GF-D8 (cell line): ENCODE results near the gene LMO7.

Source experiments
- DNase-seq: peaks from one replicate; lab custom pipeline; 2025; lab: John Stamatoyannopoulos, UW

LMO7 gene

GRCh38 chr13:75635828-75636435 lies at the start of gene LMO7:
TSS of gene LMO7 (plus strand) at chr13:75636330. CDS start at chr13:75636658, 328 bp downstream.
- DNase-seq: no peak

- peak; percentile 51 for DNase-seq
Measured at GRCh38 chr13:75587679-75588078, 48.5 kb upstream of the LMO7 start.

GRCh38 chr13:75596657-75597182 lies 39.4 kb upstream of the LMO7 start:
- no peak for DNase-seq

GRCh38 chr13:75600371-75600770 lies 35.8 kb upstream of the LMO7 start:
- DNase-seq: no peak

GRCh38 chr13:75603038-75603437 lies 33.1 kb upstream of the LMO7 start:
- no peak for DNase-seq

- no peak for DNase-seq
Measured at GRCh38 chr13:75607447-75607846, 28.7 kb upstream of the LMO7 start.

- DNase-seq: no peak
Measured at GRCh38 chr13:75610466-75610865, 25.7 kb upstream of the LMO7 start.

GRCh38 chr13:75612354-75612753 lies 23.8 kb upstream of the LMO7 start:
- no peak for DNase-seq

GRCh38 chr13:75617230-75617629 lies 18.9 kb upstream of the LMO7 start:
- no peak for DNase-seq

- no peak for DNase-seq
Measured at GRCh38 chr13:75618308-75618707, 17.8 kb upstream of the LMO7 start.

- DNase-seq: no peak
Measured at GRCh38 chr13:75620020-75620419, 16.1 kb upstream of the LMO7 start.

- no peak for DNase-seq
Measured at GRCh38 chr13:75621147-75621546, 15.0 kb upstream of the LMO7 start.

GRCh38 chr13:75628801-75629200 lies 7.3 kb upstream of the LMO7 start:
- no peak for DNase-seq

- no peak for DNase-seq
Measured at GRCh38 chr13:75633285-75633684, 2.8 kb upstream of the LMO7 start.

- no peak for DNase-seq
Measured at GRCh38 chr13:75635101-75635827, 866 bp upstream of the LMO7 start.

- no peak for DNase-seq
Measured at GRCh38 chr13:75636436-75637180, 478 bp downstream of the LMO7 start.

GRCh38 chr13:75637181-75637750 lies 1.1 kb downstream of the LMO7 start:
- DNase-seq: no peak

GRCh38 chr13:75639454-75639853 lies 3.3 kb downstream of the LMO7 start:
- DNase-seq: no peak

GRCh38 chr13:75641026-75641425 lies 4.9 kb downstream of the LMO7 start:
- DNase-seq: no peak

- DNase-seq: no peak
Measured at GRCh38 chr13:75643182-75643581, 7.1 kb downstream of the LMO7 start.

GRCh38 chr13:75643693-75644092 lies 7.6 kb downstream of the LMO7 start:
- no peak for DNase-seq

- DNase-seq: no peak
Measured at GRCh38 chr13:75645141-75645540, 9.0 kb downstream of the LMO7 start.
